HFF-Myc (cell line): ENCODE results near the gene ALK.

ENCODE experiments used
- DNase-seq: peaks from one replicate; pipeline ENCODE4 v3.0.0-alpha.2; 2011; ENCODE audit warnings: low read depth; ENCODE audit errors: extremely low read depth
- H3K4me3 ChIP-seq: replicated peaks from 2 replicates; pipeline ENCODE4 v1.5.1; 2011; ENCODE audit warnings: low read depth, mild to moderate bottlenecking, control low read depth, low read length
- TF ChIP-seq, protein P1 (sequence below): IDR thresholded peaks from 2 replicates; pipeline ENCODE4 v1.5.1; 2012; ENCODE audit warnings: mild to moderate bottlenecking, low read depth, low read length, control low read depth; ENCODE audit errors: missing control alignments

Gene ALK

DNA sequence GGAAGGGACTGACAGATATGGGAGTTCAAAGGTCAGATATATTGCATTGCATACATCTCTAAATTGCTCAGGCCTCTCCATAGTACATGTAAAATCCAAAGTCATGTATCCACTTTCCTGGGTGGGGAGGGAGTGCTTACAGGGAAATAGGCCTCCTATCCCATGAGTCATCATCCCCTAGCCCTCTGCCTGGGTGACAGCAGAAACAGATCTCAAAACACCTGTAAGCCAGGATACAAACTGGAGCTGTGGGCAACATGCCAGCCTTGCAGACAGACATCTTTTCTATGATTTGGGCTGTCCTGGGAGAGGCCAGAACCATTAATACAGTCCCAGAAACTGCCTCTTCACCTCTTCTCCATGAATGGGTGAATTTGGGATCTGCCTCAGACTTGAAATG is 4.8 kb downstream of the ALK start:
- DNase-seq, result no peak
- TF ChIP-seq, protein P1, sequence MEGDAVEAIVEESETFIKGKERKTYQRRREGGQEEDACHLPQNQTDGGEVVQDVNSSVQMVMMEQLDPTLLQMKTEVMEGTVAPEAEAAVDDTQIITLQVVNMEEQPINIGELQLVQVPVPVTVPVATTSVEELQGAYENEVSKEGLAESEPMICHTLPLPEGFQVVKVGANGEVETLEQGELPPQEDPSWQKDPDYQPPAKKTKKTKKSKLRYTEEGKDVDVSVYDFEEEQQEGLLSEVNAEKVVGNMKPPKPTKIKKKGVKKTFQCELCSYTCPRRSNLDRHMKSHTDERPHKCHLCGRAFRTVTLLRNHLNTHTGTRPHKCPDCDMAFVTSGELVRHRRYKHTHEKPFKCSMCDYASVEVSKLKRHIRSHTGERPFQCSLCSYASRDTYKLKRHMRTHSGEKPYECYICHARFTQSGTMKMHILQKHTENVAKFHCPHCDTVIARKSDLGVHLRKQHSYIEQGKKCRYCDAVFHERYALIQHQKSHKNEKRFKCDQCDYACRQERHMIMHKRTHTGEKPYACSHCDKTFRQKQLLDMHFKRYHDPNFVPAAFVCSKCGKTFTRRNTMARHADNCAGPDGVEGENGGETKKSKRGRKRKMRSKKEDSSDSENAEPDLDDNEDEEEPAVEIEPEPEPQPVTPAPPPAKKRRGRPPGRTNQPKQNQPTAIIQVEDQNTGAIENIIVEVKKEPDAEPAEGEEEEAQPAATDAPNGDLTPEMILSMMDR, result no peak
- H3K4me3 ChIP-seq, result no peak overlapping the region

DNA sequence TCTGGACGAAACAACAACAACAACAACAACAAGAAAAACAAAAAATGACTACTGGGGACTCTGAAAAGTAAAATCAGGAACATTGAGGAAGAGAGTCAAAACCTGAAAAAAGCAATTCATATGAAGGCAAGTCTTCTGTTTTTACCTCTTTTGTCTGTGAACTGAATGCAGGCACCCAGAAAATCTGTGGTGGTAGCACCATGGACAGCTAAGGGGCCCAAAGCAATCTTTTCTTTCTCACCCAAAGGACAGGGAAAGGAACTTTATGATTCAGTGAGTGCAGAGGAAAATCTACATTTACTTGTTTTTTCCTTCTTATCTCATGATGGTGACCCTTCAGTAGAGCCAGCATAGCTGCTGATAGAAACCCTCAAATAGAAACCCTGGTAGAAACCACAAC is 10.4 kb downstream of the ALK start:
- no peak overlapping the region for H3K4me3 ChIP-seq
- TF ChIP-seq, protein P1, result no peak
- no peak for DNase-seq

DNA sequence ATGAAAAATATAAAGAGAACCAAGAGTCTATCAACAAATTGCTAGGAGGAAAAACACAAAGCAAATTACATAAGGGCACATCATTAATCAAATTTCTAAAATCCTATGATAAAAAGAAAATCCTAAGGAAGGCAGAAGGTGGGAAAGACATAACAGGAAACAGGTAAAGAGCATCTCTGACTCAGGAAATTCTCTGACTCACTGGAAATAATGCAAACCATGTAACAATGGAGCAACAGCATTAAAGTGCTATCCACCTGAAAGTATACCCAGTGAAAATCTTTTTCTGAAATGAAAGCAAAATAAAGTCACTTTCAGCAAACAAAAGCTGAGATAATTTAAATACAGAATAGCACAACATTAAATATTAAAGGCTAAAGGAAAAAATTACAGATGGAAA is 10.9 kb downstream of the ALK start:
- DNase-seq, result no peak
- TF ChIP-seq, protein P1, result no peak

DNA sequence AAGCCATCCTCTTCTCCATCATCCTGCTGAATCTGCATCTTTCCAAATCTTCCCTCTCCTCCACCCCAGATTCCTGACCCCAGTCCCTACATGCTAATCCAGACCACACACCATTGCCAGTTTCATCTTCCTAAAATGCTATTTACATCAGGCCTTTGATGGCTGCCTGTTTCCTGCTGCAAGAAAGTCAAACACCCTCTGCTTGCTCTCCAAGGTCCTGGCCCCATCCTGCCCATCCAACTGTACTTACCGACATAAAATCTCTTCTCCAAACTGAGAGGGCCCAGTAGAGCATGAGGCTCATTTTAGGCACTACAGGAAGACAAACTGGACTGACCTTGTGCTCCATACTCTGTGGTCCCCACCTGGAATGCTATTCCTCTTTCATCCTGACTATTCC is 19.0 kb downstream of the ALK start:
- TF ChIP-seq, protein P1, result no peak
- no peak overlapping the region for H3K4me3 ChIP-seq
- DNase-seq, result no peak

More for the DNA sequence above, 10.9 kb downstream of the ALK start:
- no peak overlapping the region for H3K4me3 ChIP-seq

DNA sequence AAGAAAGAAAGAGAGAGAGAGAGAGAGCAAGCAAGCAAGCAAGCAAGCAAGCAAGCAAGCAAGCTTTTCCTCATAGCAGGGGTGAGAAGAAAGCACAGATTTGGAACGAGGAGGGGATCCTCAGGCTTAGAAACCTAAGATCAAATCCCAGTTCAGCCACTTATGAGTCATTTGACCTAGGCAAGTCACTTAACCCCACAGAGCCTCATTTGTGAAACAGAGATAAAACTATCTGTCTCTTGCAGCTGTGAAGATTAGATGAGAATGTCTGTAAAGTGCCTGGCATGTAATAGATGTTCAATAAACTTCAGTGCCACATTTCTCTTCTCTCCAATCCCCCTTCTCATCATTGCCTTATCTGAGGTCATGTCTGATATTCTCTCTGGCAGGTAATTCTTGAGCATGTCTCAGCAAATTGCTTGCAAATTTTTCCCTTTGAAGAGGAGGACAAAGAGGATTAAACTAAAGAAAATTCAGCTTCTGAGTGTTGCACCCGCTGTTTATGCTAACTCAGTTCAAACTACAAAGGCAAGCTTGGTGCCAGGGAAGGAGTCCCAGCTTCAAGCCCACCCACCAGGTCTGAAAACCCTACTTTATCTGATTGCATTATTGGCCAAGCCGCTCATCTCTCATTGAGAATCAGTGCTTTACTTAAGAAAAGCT is 20.3 kb downstream of the ALK start:
- TF ChIP-seq, protein P1, result no peak
- no peak for DNase-seq
- H3K4me3 ChIP-seq, result no peak overlapping the region

DNA sequence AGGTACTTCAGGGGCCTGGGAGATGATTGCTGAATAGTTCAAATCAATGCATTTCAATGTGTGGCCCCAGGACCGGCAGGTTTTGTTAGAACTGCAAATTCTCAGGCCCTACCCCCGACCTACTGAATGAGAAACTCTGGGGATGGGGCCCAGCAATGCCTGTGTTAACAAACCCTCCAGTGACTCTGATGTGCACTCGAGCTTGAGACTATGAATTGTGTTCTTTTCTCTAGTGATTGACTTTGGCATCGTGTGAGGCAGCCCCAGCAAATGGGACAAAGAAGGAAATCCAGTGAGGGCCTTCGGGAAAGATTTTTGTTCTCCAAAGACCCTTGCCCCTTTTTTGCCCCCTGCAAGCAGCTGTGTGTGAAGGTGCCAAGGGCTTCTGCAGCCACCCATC is 22.4 kb downstream of the ALK start:
- no peak for DNase-seq
- TF ChIP-seq, protein P1, result no peak
- no peak overlapping the region for H3K4me3 ChIP-seq
